ENCODE measurements around the gene SLC26A11.
A peak's percentile ranks its signal among the peaks of the same experiment; 100 is the strongest.

The SLC26A11 gene

GRCh38 chr17:80220054-80220735 lies at the start of gene SLC26A11, which contains the start of gene SGSH:
Gene SLC26A11 (plus strand): TSS chr17:80220427. CDS start chr17:80221561, 1,134 bp downstream.
Gene SGSH (minus strand): TSS chr17:80220333. CDS start chr17:80220313, 20 bp downstream.
- peak; percentile 56 for DNase-seq (ENCODE audit: low spot score)

- DNase-seq (ENCODE audit: low spot score): no peak
Measured at GRCh38 chr17:80171681-80172080, 48.5 kb upstream of the SLC26A11 start.

GRCh38 chr17:80173126-80173525 lies 47.1 kb upstream of the SLC26A11 start:
- DNase-seq (ENCODE audit: low spot score): no peak

- DNase-seq (ENCODE audit: low spot score): no peak
Measured at GRCh38 chr17:80173916-80174315, 46.3 kb upstream of the SLC26A11 start.

GRCh38 chr17:80176757-80177156 lies 43.5 kb upstream of the SLC26A11 start:
- DNase-seq (ENCODE audit: low spot score): no peak

GRCh38 chr17:80177986-80178595 lies 42.1 kb upstream of the SLC26A11 start:
- DNase-seq (ENCODE audit: low spot score): no peak

GRCh38 chr17:80180192-80180591 lies 40.0 kb upstream of the SLC26A11 start:
- DNase-seq (ENCODE audit: low spot score): no peak

- DNase-seq (ENCODE audit: low spot score): no peak
Measured at GRCh38 chr17:80181431-80181830, 38.8 kb upstream of the SLC26A11 start.

GRCh38 chr17:80182118-80182844 lies 37.9 kb upstream of the SLC26A11 start:
- no peak for DNase-seq (ENCODE audit: low spot score)

GRCh38 chr17:80182845-80183223 lies 37.4 kb upstream of the SLC26A11 start:
- DNase-seq (ENCODE audit: low spot score): no peak

- DNase-seq (ENCODE audit: low spot score): no peak
Measured at GRCh38 chr17:80183581-80184422, 36.4 kb upstream of the SLC26A11 start.

- no peak for DNase-seq (ENCODE audit: low spot score)
Measured at GRCh38 chr17:80184423-80184714, 35.9 kb upstream of the SLC26A11 start.

GRCh38 chr17:80185968-80186367 lies 34.3 kb upstream of the SLC26A11 start:
- no peak for DNase-seq (ENCODE audit: low spot score)

GRCh38 chr17:80187090-80187489 lies 33.1 kb upstream of the SLC26A11 start:
- no peak for DNase-seq (ENCODE audit: low spot score)

- DNase-seq (ENCODE audit: low spot score): no peak
Measured at GRCh38 chr17:80187515-80187941, 32.7 kb upstream of the SLC26A11 start.

GRCh38 chr17:80189611-80190010 lies 30.6 kb upstream of the SLC26A11 start:
- DNase-seq (ENCODE audit: low spot score): no peak

GRCh38 chr17:80190716-80191115 lies 29.5 kb upstream of the SLC26A11 start:
- DNase-seq (ENCODE audit: low spot score): no peak

GRCh38 chr17:80191192-80191591 lies 29.0 kb upstream of the SLC26A11 start:
- DNase-seq (ENCODE audit: low spot score): no peak

GRCh38 chr17:80191865-80192661 lies 28.2 kb upstream of the SLC26A11 start:
- DNase-seq (ENCODE audit: low spot score): no peak

GRCh38 chr17:80195141-80195540 lies 25.1 kb upstream of the SLC26A11 start:
- no peak for DNase-seq (ENCODE audit: low spot score)

All from kidney capillary endothelial cell (primary cell).